Measurements from ENCODE around the gene ZNF521.

The ZNF521 gene

DNA sequence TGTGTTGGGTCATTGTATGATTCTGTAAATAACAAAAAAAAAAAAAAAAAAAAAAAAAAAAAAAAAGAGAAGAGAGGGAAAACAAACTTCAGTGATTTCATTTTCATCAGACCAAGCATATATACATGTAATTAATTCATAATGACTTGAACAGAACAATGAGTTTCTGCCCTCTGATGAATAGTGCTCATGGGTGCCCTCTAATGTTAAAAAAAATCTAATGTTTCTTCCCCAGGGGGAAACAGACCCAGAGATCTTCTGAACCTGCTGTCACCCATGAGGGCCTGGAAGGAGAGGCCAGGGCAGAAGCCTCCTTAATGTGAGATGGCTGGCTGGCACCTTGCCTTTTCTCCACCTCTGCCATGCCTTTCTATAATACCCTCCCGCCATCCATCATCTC is 289.2 kb downstream of the ZNF521 start:
- H3K4me3 ChIP-seq (ENCODE audit: low read depth, low read length), result no peak overlapping the region
- TF ChIP-seq, protein P1, sequence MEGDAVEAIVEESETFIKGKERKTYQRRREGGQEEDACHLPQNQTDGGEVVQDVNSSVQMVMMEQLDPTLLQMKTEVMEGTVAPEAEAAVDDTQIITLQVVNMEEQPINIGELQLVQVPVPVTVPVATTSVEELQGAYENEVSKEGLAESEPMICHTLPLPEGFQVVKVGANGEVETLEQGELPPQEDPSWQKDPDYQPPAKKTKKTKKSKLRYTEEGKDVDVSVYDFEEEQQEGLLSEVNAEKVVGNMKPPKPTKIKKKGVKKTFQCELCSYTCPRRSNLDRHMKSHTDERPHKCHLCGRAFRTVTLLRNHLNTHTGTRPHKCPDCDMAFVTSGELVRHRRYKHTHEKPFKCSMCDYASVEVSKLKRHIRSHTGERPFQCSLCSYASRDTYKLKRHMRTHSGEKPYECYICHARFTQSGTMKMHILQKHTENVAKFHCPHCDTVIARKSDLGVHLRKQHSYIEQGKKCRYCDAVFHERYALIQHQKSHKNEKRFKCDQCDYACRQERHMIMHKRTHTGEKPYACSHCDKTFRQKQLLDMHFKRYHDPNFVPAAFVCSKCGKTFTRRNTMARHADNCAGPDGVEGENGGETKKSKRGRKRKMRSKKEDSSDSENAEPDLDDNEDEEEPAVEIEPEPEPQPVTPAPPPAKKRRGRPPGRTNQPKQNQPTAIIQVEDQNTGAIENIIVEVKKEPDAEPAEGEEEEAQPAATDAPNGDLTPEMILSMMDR (IDR thresholded peaks at IDR 0.05; ENCODE audit: low read depth, low read length), result no peak

DNA sequence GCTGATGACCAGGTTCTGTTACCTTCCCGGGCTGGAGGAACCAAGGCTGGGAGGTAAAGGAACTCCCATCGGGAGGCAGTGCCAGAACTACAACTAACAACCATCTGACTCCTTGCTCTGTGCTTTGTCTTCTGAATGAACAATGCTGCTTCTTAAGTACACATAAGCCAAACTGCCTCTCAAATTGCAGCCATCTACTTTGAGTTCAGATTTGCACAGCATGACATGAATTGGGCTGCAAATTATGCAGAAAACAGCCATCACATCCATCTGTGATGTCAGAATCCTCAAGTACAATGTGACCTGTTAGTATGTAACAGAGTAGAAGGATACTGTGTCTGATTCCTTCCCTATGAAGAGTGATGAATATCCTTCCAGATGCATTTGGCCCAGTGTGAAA is 290.6 kb downstream of the ZNF521 start:
- H3K4me3 ChIP-seq (ENCODE audit: low read depth, low read length), result no peak overlapping the region
- TF ChIP-seq, protein P1 (IDR thresholded peaks at IDR 0.05; ENCODE audit: low read depth, low read length), result no peak

GRCh38 chr18:25058521-25058920 is 293.4 kb downstream of the ZNF521 start:
- H3K4me3 ChIP-seq (ENCODE audit: low read depth, low read length), result no peak overlapping the region
- TF ChIP-seq, protein P1 (IDR thresholded peaks at IDR 0.05; ENCODE audit: low read depth, low read length), result no peak

- TF ChIP-seq, protein P1 (IDR thresholded peaks at IDR 0.05; ENCODE audit: low read depth, low read length), result no peak
- H3K4me3 ChIP-seq (ENCODE audit: low read depth, low read length), result no peak overlapping the region
These were observed 294.4 kb downstream of the ZNF521 start for GRCh38 chr18:25057491-25058050.

DNA sequence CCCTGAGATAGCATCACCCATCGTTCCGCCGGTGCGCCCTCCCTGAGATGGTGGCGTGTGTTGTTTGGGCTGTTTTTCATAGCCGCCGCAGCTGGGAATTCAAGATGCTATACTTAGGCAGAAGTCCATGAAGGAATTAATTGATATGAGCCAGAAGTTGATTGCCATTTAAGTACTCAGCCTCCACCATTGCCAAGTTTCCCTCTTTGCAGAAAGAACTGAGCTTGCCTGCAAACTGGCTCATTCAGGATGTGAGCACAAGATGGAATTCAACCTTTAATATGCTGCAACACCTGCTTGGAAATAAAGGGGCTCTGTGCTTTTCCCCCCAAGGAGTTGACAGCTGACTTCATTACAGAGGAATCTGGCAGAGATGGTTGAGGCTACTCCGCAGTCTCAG is 295.5 kb downstream of the ZNF521 start:
- no peak overlapping the region for H3K4me3 ChIP-seq (ENCODE audit: low read depth, low read length)
- TF ChIP-seq, protein P1 (IDR thresholded peaks at IDR 0.05; ENCODE audit: low read depth, low read length), result no peak

DNA sequence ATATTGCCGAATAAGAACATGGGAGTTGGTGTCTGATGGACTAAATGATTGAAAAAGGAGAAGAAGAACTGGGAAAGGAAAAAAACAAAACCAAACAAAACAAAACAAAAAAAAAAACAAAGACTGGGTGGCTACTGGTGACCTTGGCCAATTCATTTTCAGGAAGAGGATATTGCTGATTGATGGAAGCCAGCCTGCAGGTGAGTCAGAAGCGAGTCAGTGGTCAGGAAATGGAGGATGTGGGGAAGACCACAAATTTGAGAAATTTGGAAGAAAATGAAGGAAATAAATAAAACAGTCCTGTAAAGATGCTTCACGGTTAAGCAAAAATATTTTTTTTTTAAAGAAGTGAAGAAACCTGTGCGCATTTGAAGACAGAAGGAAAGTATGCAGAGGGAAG is 296.9 kb downstream of the ZNF521 start:
- TF ChIP-seq, protein P1 (IDR thresholded peaks at IDR 0.05; ENCODE audit: low read depth, low read length), result no peak
- H3K4me3 ChIP-seq (ENCODE audit: low read depth, low read length), result no peak overlapping the region

GRCh38 chr18:25053466-25053865 is 298.5 kb downstream of the ZNF521 start:
- TF ChIP-seq, protein P1 (IDR thresholded peaks at IDR 0.05; ENCODE audit: low read depth, low read length), result no peak
- no peak overlapping the region for H3K4me3 ChIP-seq (ENCODE audit: low read depth, low read length)
